DND-41 (cell line): ENCODE results near the gene MBNL2.

Source experiments
- ATAC-seq: fragments of 200-7000 bp; cut with Tn5 transposase; 3 replicates; pipeline ENCODE4 v1.9.1; 2021; ENCODE audit warnings: low read depth; ENCODE audit not compliant: insufficient read depth
- DNase-seq: peaks from one replicate; pipeline ENCODE4 v3.0.0-alpha.2; 2020
- H2AFZ ChIP-seq: 2 replicates; pipeline ENCODE4 v1.6.0; 2012; ENCODE audit warnings: low read depth, low read length
- H3K27ac ChIP-seq: 2 replicates; pipeline ENCODE4 v1.5.1; 2012; ENCODE audit warnings: low read length, inconsistent platforms
- H3K27me3 ChIP-seq: fragments of 200-600 bp; sonication (generic); 2 replicates; pipeline ENCODE4 v1.6.0; 2012; ENCODE audit warnings: low read length, mild to moderate bottlenecking, inconsistent platforms; ENCODE audit not compliant: insufficient read depth, poor library complexity
- H3K36me3 ChIP-seq: 2 replicates; pipeline ENCODE4 v1.5.1; 2012; ENCODE audit warnings: low read length, inconsistent platforms; ENCODE audit not compliant: insufficient read depth
- H3K4me1 ChIP-seq: 2 replicates; pipeline ENCODE4 v1.5.1; 2012; ENCODE audit warnings: mild to moderate bottlenecking, low read length; ENCODE audit not compliant: insufficient read depth
- H3K4me2 ChIP-seq: 2 replicates; pipeline ENCODE4 v1.6.0; 2012; ENCODE audit warnings: mild to moderate bottlenecking, moderate library complexity, low read length, inconsistent platforms; ENCODE audit not compliant: insufficient read depth
- H3K4me3 ChIP-seq, 2 experiments: fragments of 200-600 bp in 1 of 2; shearing (Covaris generic) in 1 of 2; 2 replicates each; pipeline ENCODE4 v1.5.1; 2012 to 2016; ENCODE audit warnings: inconsistent platforms in 2 of 2, low read length in 2 of 2, mild to moderate bottlenecking in 2 of 2, low read depth in 1 of 2, moderate library complexity in 1 of 2
- H3K79me2 ChIP-seq: 2 replicates; pipeline ENCODE4 v1.6.0; 2012; ENCODE audit warnings: low read length, inconsistent platforms; ENCODE audit not compliant: insufficient read depth
- H3K9ac ChIP-seq: 2 replicates; pipeline ENCODE4 v1.6.0; 2012; ENCODE audit warnings: low read depth, mild to moderate bottlenecking, inconsistent platforms, low read length, moderate library complexity
- H3K9me3 ChIP-seq: 2 replicates; pipeline ENCODE4 v1.5.1; 2012; ENCODE audit warnings: low read length, moderate library complexity, mild to moderate bottlenecking, inconsistent platforms; ENCODE audit not compliant: insufficient read depth, severe bottlenecking
- H4K20me1 ChIP-seq: 2 replicates; pipeline ENCODE4 v1.6.0; 2012; ENCODE audit warnings: low read length; ENCODE audit not compliant: insufficient read depth
- CTCF ChIP-seq: IDR thresholded peaks from 2 replicates; pipeline ENCODE4 v1.5.1; 2012; ENCODE audit warnings: borderline replicate concordance, low read length, moderate library complexity, mild to moderate bottlenecking; ENCODE audit not compliant: poor library complexity, severe bottlenecking; ENCODE audit errors: extremely low read depth
- EZH2 ChIP-seq: IDR thresholded peaks from 3 replicates; pipeline ENCODE4 v1.6.1; 2012; ENCODE audit warnings: borderline replicate concordance, low read depth, mild to moderate bottlenecking, moderate library complexity, low read length, inconsistent platforms; ENCODE audit not compliant: severe bottlenecking

The MBNL2 gene

GRCh38 chr13:97250560-97250959, 28.4 kb downstream of the MBNL2 start:
- Histone ChIP-seq H3K36me3 (no peaks in the 10 kb centered on the region), H3K27me3 (no peaks in the 10 kb centered on the region), H3K27ac (no peak overlapping the region), H4K20me1 (no peaks in the 10 kb centered on the region), H2AFZ (no peak overlapping the region), H3K4me1 (no peaks in the 10 kb centered on the region), H3K79me2 (no peaks in the 10 kb centered on the region), H3K4me3 (no peak overlapping the region), H3K9me3 (no peaks in the 10 kb centered on the region), H3K4me2 (no peak overlapping the region), H3K9ac (no peak overlapping the region)
- DNase-seq (no peak), ATAC-seq (no peak)
- TF ChIP-seq CTCF, result no peak
- no peak for TF ChIP-seq EZH2

DNA sequence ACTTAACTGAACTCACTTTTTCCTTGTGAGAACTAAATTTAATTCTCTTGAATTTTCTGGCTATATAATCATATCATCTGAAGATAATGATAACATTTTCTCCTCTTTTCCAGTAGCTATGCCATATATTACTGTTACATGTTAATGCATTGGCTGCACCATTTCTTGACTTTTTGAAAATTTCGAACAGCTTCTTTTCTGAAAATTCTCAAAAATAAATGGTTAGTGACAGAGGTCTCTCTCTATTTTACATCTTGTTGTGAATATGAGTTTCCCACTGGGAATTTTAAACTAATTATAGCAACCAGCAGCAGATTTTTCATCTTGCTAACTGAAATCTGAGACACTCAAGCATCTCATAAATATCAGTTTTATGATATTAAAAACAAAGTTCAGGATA, 30.6 kb downstream of the MBNL2 start:
- no peak overlapping the region for H3K4me2 ChIP-seq
- no peak overlapping the region for H3K27ac ChIP-seq
- no peaks in the 10 kb centered on the region for H4K20me1 ChIP-seq
- H3K27me3 ChIP-seq, result no peaks in the 10 kb centered on the region
- H2AFZ ChIP-seq, result no peak overlapping the region
- no peak overlapping the region for H3K4me3 ChIP-seq
- H3K4me1 ChIP-seq, result no peaks in the 10 kb centered on the region
- no peaks in the 10 kb centered on the region for H3K79me2 ChIP-seq
- H3K9ac ChIP-seq, result no peak overlapping the region
- ATAC-seq, result no peak
- no peaks in the 10 kb centered on the region for H3K9me3 ChIP-seq
- DNase-seq, result no peak
- TF ChIP-seq CTCF, result no peak
- TF ChIP-seq EZH2, result no peak
- H3K36me3 ChIP-seq, result no peaks in the 10 kb centered on the region

DNA sequence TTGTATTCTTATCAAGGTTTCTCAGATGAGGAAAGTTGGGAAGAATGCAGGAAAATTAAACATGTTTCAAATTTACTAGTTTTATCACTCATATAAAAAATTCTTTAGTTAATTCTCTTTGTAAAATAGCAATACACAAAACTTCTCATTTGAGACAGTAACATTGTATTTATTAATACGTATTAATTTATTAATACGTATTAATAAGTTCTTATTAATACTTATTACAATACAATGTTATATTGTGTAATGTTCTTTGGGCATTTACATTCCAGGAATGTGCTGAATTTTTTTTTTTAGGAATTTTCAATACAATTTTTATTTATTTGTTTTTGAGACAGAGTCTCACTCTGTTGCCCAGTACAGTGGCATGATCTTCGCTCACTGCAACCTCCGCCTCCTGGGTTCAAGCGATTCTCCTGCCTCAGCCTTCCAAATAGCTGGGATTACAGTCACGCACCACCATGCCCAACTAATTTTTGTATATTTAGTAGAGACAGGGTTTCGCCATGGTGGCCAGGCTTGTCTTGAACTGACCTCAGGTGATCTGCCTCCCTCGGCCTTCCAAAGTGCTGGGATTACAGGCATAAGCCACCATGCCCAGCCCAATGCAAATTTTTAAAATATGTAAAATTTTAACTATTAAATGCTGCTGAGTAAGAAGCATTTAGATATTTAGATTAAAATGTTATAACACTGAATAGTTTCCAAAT, 31.6 kb downstream of the MBNL2 start:
- H3K79me2 ChIP-seq, result no peaks in the 10 kb centered on the region

More for the DNA sequence above, 31.6 kb downstream of the MBNL2 start:
- Histone ChIP-seq H2AFZ (no peak overlapping the region), H4K20me1 (no peaks in the 10 kb centered on the region), H3K4me2 (no peak overlapping the region), H3K4me3 (no peak overlapping the region), H3K36me3 (no peaks in the 10 kb centered on the region), H3K9ac (no peak overlapping the region), H3K27ac (no peak overlapping the region), H3K4me1 (no peaks in the 10 kb centered on the region), H3K27me3 (no peaks in the 10 kb centered on the region), H3K9me3 (no peaks in the 10 kb centered on the region)
- TF ChIP-seq EZH2, result no peak
- TF ChIP-seq CTCF, result no peak
- ATAC-seq, result no peak
- DNase-seq, result no peak
